HG02938 (cell line): ENCODE results near the gene STARD5.

Source experiments
- ATAC-seq: cut with Tn5 transposase; IDR thresholded peaks from one replicate; pipeline ENCODE4 v1.9.1; 2021; ENCODE audit warnings: mild to moderate bottlenecking, moderate library complexity; ENCODE audit not compliant: unreplicated experiment

STARD5 gene

DNA sequence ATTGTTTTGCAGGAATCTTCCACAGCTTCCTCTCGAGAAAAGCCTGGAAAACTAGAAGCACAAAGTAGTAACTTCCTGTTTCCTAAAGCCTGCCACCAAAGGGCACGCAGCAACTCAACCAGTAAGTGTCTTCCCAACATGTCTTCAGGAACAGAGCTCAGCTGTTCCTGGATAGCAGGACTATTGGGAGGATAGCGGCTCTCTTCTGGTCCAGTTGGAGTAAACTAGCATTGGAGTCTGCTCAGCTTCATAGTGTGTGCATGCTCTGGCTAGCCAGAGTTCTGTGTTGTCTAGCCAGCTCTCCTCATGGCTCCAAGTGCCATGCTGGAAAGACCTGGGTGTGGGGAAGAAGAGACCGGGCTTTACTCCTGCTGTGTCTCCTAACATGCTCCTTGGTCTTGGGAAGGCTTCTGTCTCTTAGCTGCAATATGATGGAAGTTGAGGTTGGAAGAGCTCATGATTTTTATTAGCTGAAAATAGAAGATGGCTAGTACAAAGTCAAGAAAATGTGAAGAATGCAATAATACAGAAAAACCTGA, 64.1 kb downstream of the STARD5 start:
- no peak for ATAC-seq
